SK-N-SH (cell line): ENCODE results near the gene AK2. TPM values are rescaled to one million over a fixed set of nuclear protein-coding genes. Genes with fewer than 3 reads are reported as not detected.

Experiments
- CTCF ChIA-PET: fragments of 300-600, 350-600 bp; formaldehyde crosslinking; extraction: SDS; loops from one replicate; lab custom pipeline; 2021; lab: Yijun Ruan, JAX
- POLR2A ChIA-PET: fragments of 350-600 bp; sonication (Branson Sonifier 250); formaldehyde crosslinking; extraction: SDS; loops from one replicate; lab custom pipeline; 2020; ENCODE audit warnings: antibody characterized with exemption, inconsistent platforms; lab: Yijun Ruan, JAX
- DNase-seq: peaks from one replicate; pipeline ENCODE4 v3.0.0; 2012
- H2AFZ ChIP-seq: fragments of 200-600 bp; sonication (generic); 2 replicates; pipeline ENCODE4 v1.8.1; 2016; ENCODE audit warnings: antibody characterized with exemption, mild to moderate bottlenecking, low read depth
- H3F3A ChIP-seq: fragments of 200-600 bp; sonication (generic); replicated peaks from 2 replicates; pipeline ENCODE3; 2016; ENCODE audit warnings: antibody characterized with exemption, mild to moderate bottlenecking; ENCODE audit not compliant: insufficient read depth
- H3K27ac ChIP-seq, 2 experiments: fragments of 200-500 bp in 1 of 2; fragments of 200-600 bp in 1 of 2; sonication (Bioruptor generic) in 1 of 2; sonication (generic), shearing (Covaris generic) in 1 of 2; 2 replicates each; pipeline versions ENCODE4 v1.5.1 to v1.6.1; 2014 to 2016; ENCODE audit warnings: low read depth in 2 of 2, inconsistent platforms in 1 of 2, low read length in 1 of 2, mild to moderate bottlenecking in 1 of 2, mixed read lengths in 1 of 2
- H3K27me3 ChIP-seq: fragments of 200-600 bp; sonication (generic), shearing (Covaris generic); 2 replicates; pipeline ENCODE4 v1.6.1; 2016; ENCODE audit warnings: mixed run types; ENCODE audit not compliant: insufficient read depth
- H3K36me3 ChIP-seq, 2 experiments: fragments of 200-500 bp in 1 of 2; fragments of 200-600 bp in 1 of 2; sonication (Bioruptor generic) in 1 of 2; sonication (generic) in 1 of 2; replicated peaks in 1 of 2; 2 replicates each; pipeline versions ENCODE3 to v1.5.1; 2014 to 2016; ENCODE audit warnings: low read length in 1 of 2, mild to moderate bottlenecking in 1 of 2; ENCODE audit not compliant: insufficient read depth in 2 of 2, control insufficient read depth in 1 of 2
- H3K4me1 ChIP-seq, 2 experiments: fragments of 200-500 bp in 1 of 2; fragments of 200-600 bp in 1 of 2; sonication (Bioruptor generic) in 1 of 2; sonication (generic), shearing (Covaris generic) in 1 of 2; 2 replicates each; pipeline versions ENCODE4 v1.5.1 to v1.6.1; 2014 to 2016; ENCODE audit warnings: low read depth in 1 of 2, low read length in 1 of 2, mixed run types in 1 of 2; ENCODE audit not compliant: insufficient read depth in 2 of 2, control insufficient read depth in 1 of 2
- H3K4me2 ChIP-seq: fragments of 200-600 bp; sonication (generic), shearing (Covaris generic); 2 replicates; pipeline ENCODE4 v1.6.1; 2017; ENCODE audit warnings: mixed run types
- H3K4me3 ChIP-seq, 2 experiments: fragments of 200-500 bp in 1 of 2; fragments of 200-600 bp in 1 of 2; sonication (Bioruptor generic) in 1 of 2; sonication (generic), shearing (Covaris generic) in 1 of 2; 2 replicates each; pipeline versions ENCODE4 v1.5.1 to v1.8.1; 2014 to 2016; ENCODE audit warnings: low read depth in 2 of 2, inconsistent platforms in 1 of 2, low read length in 1 of 2, mild to moderate bottlenecking in 1 of 2, mixed read lengths in 1 of 2, moderate library complexity in 1 of 2
- H3K79me2 ChIP-seq: fragments of 200-600 bp; sonication (generic); 2 replicates; pipeline ENCODE4 v1.8.1; 2017; ENCODE audit warnings: mild to moderate bottlenecking; ENCODE audit not compliant: insufficient read depth
- H3K9ac ChIP-seq: fragments of 200-600 bp; sonication (generic); 2 replicates; pipeline ENCODE4 v1.6.1; 2017; ENCODE audit warnings: mixed run types
- H3K9me2 ChIP-seq: fragments of 200-600 bp; sonication (generic); 2 replicates; pipeline ENCODE4 v1.6.1; 2017; ENCODE audit warnings: mixed run types
- H3K9me3 ChIP-seq: fragments of 200-600 bp; sonication (generic); 2 replicates; pipeline ENCODE4 v1.6.1; 2017; ENCODE audit warnings: mixed run types, mild to moderate bottlenecking, moderate library complexity
- H4K20me1 ChIP-seq: fragments of 200-600 bp; sonication (generic); 2 replicates; pipeline ENCODE4 v1.6.1; 2017; ENCODE audit warnings: mild to moderate bottlenecking, mixed run types; ENCODE audit not compliant: insufficient read depth
- FOXJ3 ChIP-seq: sonication (generic); formaldehyde crosslinking; IDR thresholded peaks from 2 replicates; pipeline ENCODE4 v1.5.1; 2020; ENCODE audit warnings: mild to moderate bottlenecking, missing genetic modification reagents
- FOXM1 ChIP-seq: IDR thresholded peaks from 2 replicates; pipeline ENCODE4 v1.4.0; 2012; ENCODE audit warnings: low read depth, mild to moderate bottlenecking
- GABPA ChIP-seq: IDR thresholded peaks from 2 replicates; pipeline ENCODE4 v1.4.0; 2012; ENCODE audit warnings: low read depth, mild to moderate bottlenecking
- GATA2 ChIP-seq: sonication (generic); formaldehyde crosslinking; IDR thresholded peaks from 2 replicates; pipeline ENCODE4 v1.5.0; 2020; ENCODE audit warnings: mild to moderate bottlenecking, missing genetic modification reagents
- MAX ChIP-seq: IDR thresholded peaks from 2 replicates; pipeline ENCODE4 v1.4.0; 2012; ENCODE audit warnings: low read depth
- MEF2A ChIP-seq: IDR thresholded peaks from 2 replicates; pipeline ENCODE4 v1.4.0; 2012; ENCODE audit warnings: low read depth, borderline replicate concordance
- NFIC ChIP-seq: IDR thresholded peaks from 2 replicates; pipeline ENCODE4 v1.4.0; 2012; ENCODE audit warnings: borderline replicate concordance
- RCOR1 ChIP-seq: fragments of 150-350 bp; IDR thresholded peaks from 2 replicates; pipeline ENCODE4 v1.6.1; 2017; ENCODE audit warnings: antibody characterized with exemption, low read length
- RFX5 ChIP-seq: IDR thresholded peaks from 2 replicates; pipeline ENCODE4 v1.6.1; 2012; ENCODE audit warnings: mild to moderate bottlenecking, improper control_type of control experiment, low read length
- SIN3A ChIP-seq: IDR thresholded peaks from 2 replicates; pipeline ENCODE4 v1.6.1; 2012; ENCODE audit warnings: low read depth, mild to moderate bottlenecking, low read length, moderate library complexity, borderline replicate concordance
- TCF12 ChIP-seq: IDR thresholded peaks from 2 replicates; pipeline ENCODE4 v1.4.0; 2012
- USF1 ChIP-seq: IDR thresholded peaks from 2 replicates; pipeline ENCODE4 v1.4.0; 2012; ENCODE audit warnings: low read depth, borderline replicate concordance
- USF2 ChIP-seq: fragments of 150-350 bp; IDR thresholded peaks from 2 replicates; pipeline ENCODE4 v1.6.1; 2017; ENCODE audit warnings: antibody characterized with exemption, low read length, low read depth, borderline replicate concordance
- YY1 ChIP-seq: IDR thresholded peaks from 2 replicates; pipeline ENCODE4 v1.4.0; 2012; ENCODE audit warnings: low read depth, mild to moderate bottlenecking
- ZBTB33 ChIP-seq: IDR thresholded peaks from 2 replicates; pipeline ENCODE4 v1.4.0; 2012; ENCODE audit warnings: low read depth, borderline replicate concordance
- WGBS: methylation state at CpG from one replicate; pipeline ENCODE4 v1.1.6; 2017; ENCODE audit warnings: low lambda C conversion rate; 5-methylcytosine and 5-hydroxymethylcytosine counted together
- polyA plus RNA-seq, 3 experiments: library from polyadenylated mRNA; depleted of rRNA; stranded (reverse); fragments of >200 nt; gene quantifications; 2 replicates each; pipeline ENCODE4 v1.2.3, GENCODE V29; 2012

The AK2 gene
- polyA plus RNA-seq, 1 of the 3 experiments (the other 2 are of a cell fraction) = 191 TPM

- no peaks in the 10 kb centered on the region for H3K79me2 ChIP-seq
- H3K9ac ChIP-seq = no peak overlapping the region
- WGBS = 81% methylated on average over 4 of the region's 4 CpGs
- CTCF ChIA-PET = interaction anchor here (1.0 to 12.5 kb wide), 17 partner anchors 10 to 570 kb away, joined by 3 to 86 read pairs (median 8); no protein-coding TSS in a partner anchor
- H4K20me1 ChIP-seq = no peaks in the 10 kb centered on the region
- no peak for DNase-seq
- POLR2A ChIA-PET = no interaction called here
- H3F3A ChIP-seq = no peaks in the 10 kb centered on the region
- no peak overlapping the region for H3K27ac ChIP-seq
- H3K27me3 ChIP-seq = no peaks in the 10 kb centered on the region
- peaks cover 7 to 16% of the 10 kb centered on the region in 2 experiments; a peak in 2 of 4 replicates for H3K4me1 ChIP-seq
- no peak overlapping the region for H2AFZ ChIP-seq
- no peaks in the 10 kb centered on the region for H3K36me3 ChIP-seq
- no peaks in the 10 kb centered on the region for H3K9me3 ChIP-seq
- H3K9me2 ChIP-seq = no peaks in the 10 kb centered on the region
- no peak overlapping the region for H3K4me3 ChIP-seq
- TF ChIP-seq MAX (no peak), TCF12 (no peak), GATA2 (no peak), FOXM1 (no peak), SIN3A (no peak), RCOR1 (no peak), USF2 (no peak)
- TF ChIP-seq, all 33 proteins: peak for 0
- no peak overlapping the region for H3K4me2 ChIP-seq
Measured at GRCh38 chr1:33085332-33085731, 48.6 kb upstream of the AK2 start.

GRCh38 chr1:33082575-33083108, 46.0 kb upstream of the AK2 start:
- WGBS = 96% methylated on average over 6 of the region's 6 CpGs
- H4K20me1 ChIP-seq = no peaks in the 10 kb centered on the region
- no peak overlapping the region; a peak in 1 of 4 replicates for H3K4me3 ChIP-seq
- no peaks in the 10 kb centered on the region for H3K79me2 ChIP-seq
- ChIA-PET CTCF (interaction anchor here (0.7 to 12.5 kb wide), 7 partner anchors 12 to 206 kb away, joined by 3 to 86 read pairs (median 18); no protein-coding TSS in a partner anchor), POLR2A (interaction anchor here (0.5 kb wide), 1 partner anchor 195 kb away, joined by 3 read pairs; no protein-coding TSS in a partner anchor)
- no peaks in the 10 kb centered on the region for H3F3A ChIP-seq
- H2AFZ ChIP-seq = no peak overlapping the region
- no peak overlapping the region for H3K27ac ChIP-seq
- peak overlapping the region; percentile 99 for H3K4me2 ChIP-seq
- no peaks in the 10 kb centered on the region for H3K9me3 ChIP-seq
- H3K27me3 ChIP-seq = no peaks in the 10 kb centered on the region
- no peaks in the 10 kb centered on the region for H3K36me3 ChIP-seq
- TF ChIP-seq RCOR1 (no peak), FOXM1 (no peak), GABPA (no peak), USF1 (no peak), MEF2A (no peak), ZBTB33 (no peak), RFX5 (no peak), NFIC (no peak), YY1 (no peak), FOXJ3 (CRISPR knock-in tag) (no peak)
- H3K9ac ChIP-seq = no peak overlapping the region
- peaks cover 9 to 19% of the 10 kb centered on the region in 2 experiments; a peak in 2 of 4 replicates for H3K4me1 ChIP-seq
- DNase-seq = no peak
- no peaks in the 10 kb centered on the region for H3K9me2 ChIP-seq
